Activated CD4-positive, alpha-beta T cell treated with anti-CD3 and anti-CD28 coated beads, Interleukin-2, amount 10 ng/mL, durations not matched to agents 7 days and 5 days (primary cell): ENCODE measurements around the gene UGT1A9. TPM values are rescaled to one million over a fixed set of nuclear protein-coding genes. Genes with fewer than 3 reads are reported as not detected.
"Not testable (repeated sequence)": the region's sequence is repeated elsewhere in the genome, so short reads cannot be mapped to it uniquely, and the experiment has no call there.

Source experiments
- CTCF ChIA-PET: fragments of 350-600 bp; sonication (Branson Sonifier 250); formaldehyde crosslinking; loops from one replicate; lab custom pipeline; 2021; ENCODE audit warnings: antibody characterized with exemption; lab: Charles Lee
- POLR2A ChIA-PET: fragments of 350-600 bp; sonication (Branson Sonifier 250); formaldehyde crosslinking; loops from one replicate; lab custom pipeline; 2021; ENCODE audit warnings: antibody characterized with exemption; lab: Charles Lee
- DNase-seq: peaks from one replicate; pipeline ENCODE4 v3.0.0-alpha.2; 2020
- H3K27ac Mint-ChIP-seq: one replicate; pipeline ENCODE4 v1.8.0; 2021; ENCODE audit warnings: mild to moderate bottlenecking, moderate library complexity, mixed read lengths
- H3K27me3 Mint-ChIP-seq: one replicate; pipeline ENCODE4 v1.8.0; 2021; ENCODE audit warnings: mixed read lengths
- H3K36me3 Mint-ChIP-seq: one replicate; pipeline ENCODE4 v1.8.0; 2021; ENCODE audit warnings: low read depth, mixed read lengths
- H3K4me1 Mint-ChIP-seq: one replicate; pipeline ENCODE4 v1.8.0; 2021; ENCODE audit warnings: mixed read lengths
- H3K4me3 Mint-ChIP-seq: one replicate; pipeline ENCODE4 v1.8.0; 2021; ENCODE audit warnings: mild to moderate bottlenecking, moderate library complexity, mixed read lengths
- H3K9me3 Mint-ChIP-seq: one replicate; pipeline ENCODE4 v1.8.0; 2021; ENCODE audit warnings: mixed read lengths
- total RNA-seq, 2 experiments: library from RNA; stranded (reverse); gene quantifications; one replicate each; pipeline ENCODE4 v1.2.3, GENCODE V29; 2021

Gene UGT1A9
- total RNA-seq, 2 experiments from 2014 or later = not detected

- CTCF ChIA-PET = no interaction called here
- DNase-seq = no peak
- H3K36me3 Mint-ChIP-seq = no peaks in the 10 kb centered on the region
- POLR2A ChIA-PET = no interaction called here
- no peaks in the 10 kb centered on the region for H3K4me1 Mint-ChIP-seq
- H3K27me3 Mint-ChIP-seq = peaks cover 31% of the 10 kb centered on the region
- no peak overlapping the region for H3K27ac Mint-ChIP-seq
- no peaks in the 10 kb centered on the region for H3K9me3 Mint-ChIP-seq
- H3K4me3 Mint-ChIP-seq = no peak overlapping the region
These were observed 34.3 kb downstream of the UGT1A9 start for GRCh38 chr2:233705911-233706506.

GRCh38 chr2:233706720-233707119 is 35.0 kb downstream of the UGT1A9 start:
- CTCF ChIA-PET = no interaction called here
- no peaks in the 10 kb centered on the region for H3K36me3 Mint-ChIP-seq
- POLR2A ChIA-PET = no interaction called here
- H3K4me3 Mint-ChIP-seq = no peak overlapping the region
- no peaks in the 10 kb centered on the region for H3K4me1 Mint-ChIP-seq
- DNase-seq = no peak
- no peak overlapping the region for H3K27ac Mint-ChIP-seq
- peaks cover 28% of the 10 kb centered on the region for H3K27me3 Mint-ChIP-seq
- H3K9me3 Mint-ChIP-seq = no peaks in the 10 kb centered on the region

- Mint-ChIP-seq H3K27ac (no peak overlapping the region), H3K4me3 (no peak overlapping the region), H3K36me3 (no peaks in the 10 kb centered on the region), H3K4me1 (no peaks in the 10 kb centered on the region), H3K27me3 (peaks cover 23% of the 10 kb centered on the region), H3K9me3 (no peaks in the 10 kb centered on the region)
- ChIA-PET POLR2A (no interaction called here), CTCF (no interaction called here)
- no peak for DNase-seq
These were observed 36.4 kb downstream of the UGT1A9 start for GRCh38 chr2:233707940-233708644.

GRCh38 chr2:233708942-233709341 is 37.2 kb downstream of the UGT1A9 start:
- H3K9me3 Mint-ChIP-seq = no peaks in the 10 kb centered on the region
- no peak for DNase-seq
- H3K36me3 Mint-ChIP-seq = no peaks in the 10 kb centered on the region
- H3K4me1 Mint-ChIP-seq = peaks cover 2% of the 10 kb centered on the region
- peaks cover 23% of the 10 kb centered on the region for H3K27me3 Mint-ChIP-seq
- no peak overlapping the region for H3K27ac Mint-ChIP-seq
- ChIA-PET POLR2A (no interaction called here), CTCF (no interaction called here)
- no peak overlapping the region for H3K4me3 Mint-ChIP-seq

- POLR2A ChIA-PET = no interaction called here
- Mint-ChIP-seq H3K9me3 (no peaks in the 10 kb centered on the region), H3K27ac (no peak overlapping the region), H3K36me3 (no peaks in the 10 kb centered on the region), H3K4me3 (no peak overlapping the region), H3K4me1 (peaks cover 5% of the 10 kb centered on the region), H3K27me3 (peaks cover 32% of the 10 kb centered on the region)
- CTCF ChIA-PET = no interaction called here
- peak; percentile 79 for DNase-seq
These were observed 39.8 kb downstream of the UGT1A9 start for GRCh38 chr2:233711312-233712008.

GRCh38 chr2:233712611-233713261 is 41.0 kb downstream of the UGT1A9 start, which contains the start of gene UGT1A5:
Gene UGT1A5, plus strand, starts transcription at chr2:233712907. Its CDS starts 85 bp downstream, at chr2:233712992.
- no peaks in the 10 kb centered on the region for H3K36me3 Mint-ChIP-seq
- no peaks in the 10 kb centered on the region for H3K9me3 Mint-ChIP-seq
- no peak within 1 kb of the TSS for H3K4me3 Mint-ChIP-seq
- H3K4me1 Mint-ChIP-seq = peaks cover 5% of the 10 kb centered on the region
- no peak within 1 kb of the TSS for H3K27ac Mint-ChIP-seq
- peaks cover 28% of the 10 kb centered on the region for H3K27me3 Mint-ChIP-seq
- CTCF ChIA-PET = no interaction called here
- POLR2A ChIA-PET = no interaction called here
- no peak for DNase-seq

- H3K9me3 Mint-ChIP-seq = no peaks in the 10 kb centered on the region
- H3K4me1 Mint-ChIP-seq = peaks cover 5% of the 10 kb centered on the region
- ChIA-PET CTCF (no interaction called here), POLR2A (no interaction called here)
- no peak overlapping the region for H3K27ac Mint-ChIP-seq
- no peak overlapping the region for H3K4me3 Mint-ChIP-seq
- no peak for DNase-seq
- H3K36me3 Mint-ChIP-seq = no peaks in the 10 kb centered on the region
- peaks cover 26% of the 10 kb centered on the region for H3K27me3 Mint-ChIP-seq
These were observed 41.5 kb downstream of the UGT1A9 start for GRCh38 chr2:233713262-233713615.

- Mint-ChIP-seq H3K9me3 (no peaks in the 10 kb centered on the region), H3K36me3 (no peaks in the 10 kb centered on the region), H3K4me3 (no peak overlapping the region), H3K4me1 (peaks cover 5% of the 10 kb centered on the region), H3K27me3 (peaks cover 25% of the 10 kb centered on the region), H3K27ac (no peak overlapping the region)
- POLR2A ChIA-PET = no interaction called here
- CTCF ChIA-PET = no interaction called here
- no peak for DNase-seq
These were observed 42.4 kb downstream of the UGT1A9 start for GRCh38 chr2:233714121-233714520.

GRCh38 chr2:233718552-233718951 is 46.9 kb downstream of the UGT1A9 start, which contains the start of gene UGT1A4:
Gene UGT1A4, plus strand, starts transcription at chr2:233718736. Its CDS starts 85 bp downstream, at chr2:233718821.
- DNase-seq = no peak
- H3K9me3 Mint-ChIP-seq = no peaks in the 10 kb centered on the region
- ChIA-PET POLR2A (no interaction called here), CTCF (no interaction called here)
- H3K4me1 Mint-ChIP-seq = peaks cover 5% of the 10 kb centered on the region
- no peak within 1 kb of the TSS for H3K27ac Mint-ChIP-seq
- H3K27me3 Mint-ChIP-seq = peaks cover 18% of the 10 kb centered on the region
- no peak within 1 kb of the TSS for H3K4me3 Mint-ChIP-seq
- no peaks in the 10 kb centered on the region for H3K36me3 Mint-ChIP-seq

- ChIA-PET POLR2A (no interaction called here), CTCF (no interaction called here)
- Mint-ChIP-seq H3K27me3 (peaks cover 6% of the 10 kb centered on the region), H3K4me3 (no peak within 1 kb of the TSS), H3K27ac (no peak within 1 kb of the TSS), H3K4me1 (no peaks in the 10 kb centered on the region), H3K36me3 (no peaks in the 10 kb centered on the region), H3K9me3 (no peaks in the 10 kb centered on the region)
- DNase-seq = no peak
These were observed 57.1 kb downstream of the UGT1A9 start, which contains the start of gene UGT1A3 for GRCh38 chr2:233728723-233729301. Gene UGT1A3, plus strand, starts transcription at chr2:233729042. Its CDS starts 85 bp downstream, at chr2:233729127.

- H3K27ac Mint-ChIP-seq, POLR2A ChIA-PET, H3K9me3 Mint-ChIP-seq, H3K4me1 Mint-ChIP-seq, CTCF ChIA-PET, H3K4me3 Mint-ChIP-seq, DNase-seq, H3K36me3 Mint-ChIP-seq: not testable (repeated sequence)
- peaks cover 27% of the 10 kb centered on the region for H3K27me3 Mint-ChIP-seq
These were observed 65.4 kb downstream of the UGT1A9 start for GRCh38 chr2:233736868-233737653.

GRCh38 chr2:233740870-233741269 is 69.2 kb downstream of the UGT1A9 start:
- POLR2A ChIA-PET = no interaction called here
- CTCF ChIA-PET = no interaction called here
- H3K27me3 Mint-ChIP-seq = peaks cover 11% of the 10 kb centered on the region

More at GRCh38 chr2:233740870-233741269, 69.2 kb downstream of the UGT1A9 start:
- H3K4me3 Mint-ChIP-seq = no peak overlapping the region
- no peaks in the 10 kb centered on the region for H3K9me3 Mint-ChIP-seq
- no peaks in the 10 kb centered on the region for H3K36me3 Mint-ChIP-seq
- DNase-seq = no peak
- no peak overlapping the region for H3K27ac Mint-ChIP-seq
- H3K4me1 Mint-ChIP-seq = no peaks in the 10 kb centered on the region
